Kidney (tissue), 14 donors: ENCODE data around the gene STPG3. TPM values are rescaled to one million over a fixed set of nuclear protein-coding genes. Genes with fewer than 3 reads are reported as not detected.

Experiments used
- DNase-seq, 5 donors: peaks; one replicate each; pipeline ENCODE4 v3.0.0-alpha.2; 2013 to 2020
- FAIRE-seq: peaks from 2 replicates; lab custom pipeline; 2012; peaks lifted over from hg19 to GRCh38; lab: Jason Lieb, UNC
- H3K27ac ChIP-seq, 2 donors: one replicate each; pipeline ENCODE4 v1.7.0; 2013; ENCODE audit warnings: low read depth in 2 of 2, low read length in 2 of 2, inconsistent platforms in 1 of 2
- H3K27me3 ChIP-seq: one replicate; pipeline ENCODE4 v1.7.1; 2013; ENCODE audit warnings: low read length, inconsistent platforms; ENCODE audit not compliant: control insufficient read depth, insufficient read depth
- H3K36me3 ChIP-seq, 3 donors: one replicate each; pipeline versions ENCODE4 v1.7.0 to v1.7.1; 2013; ENCODE audit warnings: low read length in 3 of 3, control low read depth in 1 of 3, inconsistent platforms in 1 of 3; ENCODE audit not compliant: insufficient read depth in 3 of 3, control insufficient read depth in 2 of 3
- H3K4me1 ChIP-seq, 3 donors: one replicate each; pipeline versions ENCODE4 v1.7.0 to v1.7.1; 2013; ENCODE audit warnings: low read length in 3 of 3, inconsistent platforms in 1 of 3, low read depth in 1 of 3; ENCODE audit not compliant: control insufficient read depth in 2 of 3, insufficient read depth in 2 of 3
- H3K4me3 ChIP-seq, 3 donors: one replicate each; pipeline versions ENCODE4 v1.7.0 to v1.8.1; 2013; ENCODE audit warnings: low read length in 3 of 3, control low read depth in 1 of 3, inconsistent platforms in 1 of 3
- H3K9ac ChIP-seq, 3 donors: one replicate each; pipeline versions ENCODE4 v1.7.0 to v1.7.1; 2013; ENCODE audit warnings: low read length in 3 of 3, control low read depth in 1 of 3, inconsistent platforms in 1 of 3
- H3K9me3 ChIP-seq, 3 donors: one replicate each; pipeline versions ENCODE4 v1.7.0 to v1.7.1; 2013; ENCODE audit warnings: low read length in 3 of 3, control low read depth in 1 of 3, inconsistent platforms in 1 of 3; ENCODE audit not compliant: control insufficient read depth in 2 of 3, insufficient read depth in 1 of 3
- intact Hi-C: fragments of 100-400 bp; cut with DNase I; formaldehyde crosslinking; loops from one replicate; pipeline ENCODE4 v1.11.1; 2022
- polyA plus RNA-seq: library from polyadenylated mRNA; stranded (reverse); fragments of 350-450 nt; fragmentation: Illumina TruSeq; extraction: RNeasy Lipid Tissue Mini Kit (QIAGEN cat#74804); gene quantifications from one replicate; pipeline ENCODE4 v1.2.3, GENCODE V29; 2014; ENCODE audit warnings: low read depth, low replicate concordance; ENCODE audit not compliant: insufficient read depth
- total RNA-seq: library from RNA; stranded (reverse); fragmentation: NEBNext Ultra II Directional; extraction: Animal tissue kit (Norgen Biotek cat#: 25700); gene quantifications from one replicate; pipeline ENCODE4 v1.2.1, GENCODE V29; 2021
- TF ChIP-seq, protein P1 (sequence below): IDR thresholded peaks from 3 replicates; pipeline ENCODE4 v1.5.1; 2012; ENCODE audit warnings: mild to moderate bottlenecking, moderate library complexity, borderline replicate concordance; ENCODE audit not compliant: insufficient read depth; ENCODE audit errors: extremely low read depth
- donor health status: control.
- donor health status: control.
- donor health status: control.
- donor health status: control.
- donor health status: control.
- donor health status: DM: yes; HTN: yes; CAD: no.
- donor health status: Normal renal cell carcinoma (clear cell type).

Gene STPG3
- total and polyA plus RNA-seq, 2 donors from 2014 or later, result 0.38 TPM; not detected in 1

DNA sequence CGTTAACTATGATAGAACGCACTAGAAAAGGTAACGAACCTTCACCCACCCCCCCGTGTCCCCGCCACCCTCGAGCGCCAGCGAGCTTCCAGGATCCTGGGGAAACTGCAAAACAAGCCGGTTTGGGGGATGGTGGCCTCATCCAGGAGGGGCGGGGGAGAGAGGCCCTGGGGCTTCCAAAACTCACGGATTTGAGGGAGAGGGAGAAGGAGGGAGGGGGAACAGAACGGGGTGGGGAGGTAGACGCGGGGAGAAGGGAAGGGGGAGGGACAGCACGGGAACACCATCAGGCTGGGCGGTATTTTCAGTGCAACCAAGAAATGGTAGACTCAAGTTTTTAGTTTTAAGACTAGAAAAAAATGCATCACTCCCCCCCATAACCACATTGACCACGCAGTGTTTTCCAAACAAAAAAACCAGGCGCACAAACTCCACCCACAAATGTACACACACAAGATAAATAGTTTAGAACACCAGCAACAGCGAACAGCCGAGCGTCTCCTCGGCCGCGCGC is 49.5 kb downstream of the STPG3 start:
- intact Hi-C loops, result no loop called here
- Histone ChIP-seq H3K4me1 (peaks cover 0 to 18% (median 4%) of the 10 kb centered on the region in 3 donors), H3K27me3 (no peaks in the 10 kb centered on the region), H3K27ac (peak overlapping the region; percentile 32 to 37), H3K9ac (peak overlapping the region in 2 of 3 donors; percentile 42 to 77), H3K9me3 (no peaks in the 10 kb centered on the region), H3K36me3 (no peaks in the 10 kb centered on the region), H3K4me3 (peak overlapping the region; percentile 56 to 66 (median 62))
- TF ChIP-seq, protein P1, sequence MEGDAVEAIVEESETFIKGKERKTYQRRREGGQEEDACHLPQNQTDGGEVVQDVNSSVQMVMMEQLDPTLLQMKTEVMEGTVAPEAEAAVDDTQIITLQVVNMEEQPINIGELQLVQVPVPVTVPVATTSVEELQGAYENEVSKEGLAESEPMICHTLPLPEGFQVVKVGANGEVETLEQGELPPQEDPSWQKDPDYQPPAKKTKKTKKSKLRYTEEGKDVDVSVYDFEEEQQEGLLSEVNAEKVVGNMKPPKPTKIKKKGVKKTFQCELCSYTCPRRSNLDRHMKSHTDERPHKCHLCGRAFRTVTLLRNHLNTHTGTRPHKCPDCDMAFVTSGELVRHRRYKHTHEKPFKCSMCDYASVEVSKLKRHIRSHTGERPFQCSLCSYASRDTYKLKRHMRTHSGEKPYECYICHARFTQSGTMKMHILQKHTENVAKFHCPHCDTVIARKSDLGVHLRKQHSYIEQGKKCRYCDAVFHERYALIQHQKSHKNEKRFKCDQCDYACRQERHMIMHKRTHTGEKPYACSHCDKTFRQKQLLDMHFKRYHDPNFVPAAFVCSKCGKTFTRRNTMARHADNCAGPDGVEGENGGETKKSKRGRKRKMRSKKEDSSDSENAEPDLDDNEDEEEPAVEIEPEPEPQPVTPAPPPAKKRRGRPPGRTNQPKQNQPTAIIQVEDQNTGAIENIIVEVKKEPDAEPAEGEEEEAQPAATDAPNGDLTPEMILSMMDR, result no peak
- FAIRE-seq (no peak), DNase-seq (peak in 4 of 5 donors; percentile 64 to 82 (median 72))

DNA sequence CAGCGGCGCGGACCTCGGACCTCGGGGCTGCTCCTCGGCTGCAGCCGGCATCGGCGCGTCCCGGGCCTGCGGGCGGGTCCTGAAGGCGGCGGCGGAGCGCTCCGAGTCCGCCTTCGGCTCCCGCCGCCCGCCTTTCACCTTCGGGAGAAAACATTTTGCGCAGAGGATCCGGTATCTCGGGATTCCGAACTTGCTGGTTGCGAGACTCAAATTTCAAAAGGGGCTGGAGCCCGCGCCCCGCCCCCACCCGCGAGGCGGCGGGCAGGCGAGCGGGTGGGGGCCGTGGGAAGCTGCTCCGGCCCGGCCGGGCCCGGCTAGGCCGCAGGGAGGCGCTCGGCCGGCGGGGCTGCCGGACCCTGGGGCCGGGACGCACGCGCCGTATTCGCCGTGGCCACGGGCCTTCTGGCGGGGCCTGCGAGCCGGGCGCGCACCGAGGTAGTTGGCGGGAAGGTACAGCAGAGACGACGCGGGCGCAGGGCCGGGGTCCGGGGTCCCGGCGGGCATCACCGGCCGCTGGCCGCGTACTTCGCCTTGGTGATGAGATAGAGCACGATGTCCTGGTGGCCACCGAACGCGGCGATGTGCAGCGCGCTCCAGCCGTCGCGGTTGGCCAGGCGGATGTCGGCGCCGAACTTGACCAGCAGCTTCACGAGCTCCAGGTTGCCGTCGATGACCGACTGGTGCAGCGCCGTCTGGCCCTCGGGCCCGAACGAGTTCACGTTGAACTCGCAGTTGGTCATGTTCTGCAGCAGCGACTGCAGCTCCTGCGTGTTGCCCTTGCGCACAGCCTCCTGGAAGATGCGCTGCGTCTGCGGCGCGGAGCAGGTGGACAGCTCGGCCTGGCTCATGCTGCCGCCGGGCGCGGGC is 50.2 kb downstream of the STPG3 start:
- DNase-seq, result peak; percentile 75 to 86 (median 84)
- Histone ChIP-seq H3K27me3 (no peaks in the 10 kb centered on the region), H3K4me1 (peaks cover 0 to 20% (median 8%) of the 10 kb centered on the region in 3 donors), H3K27ac (peak overlapping the region; percentile 47 to 51), H3K9me3 (no peaks in the 10 kb centered on the region), H3K36me3 (no peaks in the 10 kb centered on the region), H3K9ac (peak overlapping the region in 2 of 3 donors; percentile 26 to 77), H3K4me3 (peak overlapping the region; percentile 60 to 66 (median 62))
- TF ChIP-seq, protein P1, result no peak
- intact Hi-C loops, result no loop called here
- no peak for FAIRE-seq

DNA sequence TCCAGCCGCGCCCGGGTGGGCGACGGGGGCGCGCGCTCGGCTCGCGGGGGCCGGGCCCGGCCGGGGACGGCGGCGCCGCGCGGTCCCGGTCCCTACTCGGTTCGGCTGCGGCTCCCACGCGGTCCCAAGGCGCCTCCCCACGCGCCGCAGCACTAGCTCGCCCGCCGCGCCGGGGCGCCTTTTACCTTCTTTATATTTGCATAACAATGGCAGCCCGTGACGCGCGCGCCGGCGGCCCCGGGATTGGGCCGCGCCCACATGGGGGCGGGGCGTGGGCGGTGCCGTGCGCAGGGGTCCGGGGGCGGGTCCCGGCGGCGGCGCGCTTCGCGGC is 51.0 kb downstream of the STPG3 start, which contains the start of gene NRARP:
Gene NRARP, minus strand, starts transcription at position 154 of the 331 bp plus-strand sequence. CDS start 343 bp downstream, outside the sequence.
- no peaks in the 10 kb centered on the region for H3K36me3 ChIP-seq
- intact Hi-C loops, result no loop called here
- peak within 1 kb of the TSS; percentile 26 to 77 (median 54) for H3K9ac ChIP-seq
- FAIRE-seq, result no peak
- no peaks in the 10 kb centered on the region for H3K27me3 ChIP-seq
- H3K4me1 ChIP-seq, result peaks cover 0 to 20% (median 11%) of the 10 kb centered on the region in 3 donors
- peak in 3 of 5 donors; percentile 90 to 96 (median 95) for DNase-seq
- no peaks in the 10 kb centered on the region for H3K9me3 ChIP-seq
- H3K27ac ChIP-seq, result peak within 1 kb of the TSS; percentile 51 to 60
- TF ChIP-seq, protein P1, result no peak
- peak within 1 kb of the TSS; percentile 60 to 62 (median 62) for H3K4me3 ChIP-seq
